Endothelial cell of umbilical vein (primary cell): ENCODE results near the gene ALDOA.

Experiments used
- EZH2 ChIP-seq: IDR thresholded peaks from 2 replicates; pipeline ENCODE4 v1.6.1; 2012; ENCODE audit warnings: borderline replicate concordance, low read depth, mild to moderate bottlenecking, moderate library complexity, low read length, inconsistent platforms; ENCODE audit not compliant: severe bottlenecking
- POLR2A ChIP-seq: IDR thresholded peaks from 2 replicates; pipeline ENCODE4 v1.6.1; 2012; ENCODE audit warnings: low read depth, mild to moderate bottlenecking, control low read depth, low read length
- POLR2AphosphoS5 ChIP-seq: IDR thresholded peaks from 2 replicates; pipeline ENCODE4 v1.6.1; 2012; ENCODE audit warnings: low read depth, mild to moderate bottlenecking, control low read depth, low read length, moderate library complexity; ENCODE audit not compliant: insufficient read depth
- TF ChIP-seq, protein P1 (sequence below), 2 donors: IDR thresholded peaks; 1 replicate in 1 of 2; 2 replicates in 1 of 2; pipeline ENCODE4 v1.5.1; 2011; ENCODE audit warnings: low read length in 2 of 2, mild to moderate bottlenecking in 2 of 2, moderate library complexity in 2 of 2, control low read depth in 1 of 2, inconsistent platforms in 1 of 2, low read depth in 1 of 2; ENCODE audit not compliant: insufficient read depth in 1 of 2; ENCODE audit errors: extremely low read depth in 1 of 2

DNA sequence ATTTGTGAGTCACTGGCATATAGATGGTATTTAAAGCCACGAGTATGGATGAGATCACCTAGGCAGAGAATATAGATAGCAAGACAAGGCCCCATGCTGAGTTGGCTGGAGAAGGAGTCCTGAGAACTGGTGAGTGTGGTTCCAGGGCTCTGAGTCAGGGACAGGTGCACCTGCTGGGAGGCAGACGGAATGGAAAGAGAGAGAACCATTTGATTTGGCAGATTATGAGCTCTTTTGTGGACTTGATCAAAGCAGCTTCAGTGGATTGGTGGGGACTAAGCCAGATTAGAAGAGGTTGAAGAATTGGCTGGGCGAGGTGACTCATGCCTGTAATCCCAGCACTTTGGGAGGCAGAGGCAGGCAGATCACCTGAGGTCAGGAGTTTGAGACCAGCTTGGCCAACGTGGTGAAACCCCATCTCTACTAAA, 46.8 kb upstream of the ALDOA start:
- TF ChIP-seq, protein P1, sequence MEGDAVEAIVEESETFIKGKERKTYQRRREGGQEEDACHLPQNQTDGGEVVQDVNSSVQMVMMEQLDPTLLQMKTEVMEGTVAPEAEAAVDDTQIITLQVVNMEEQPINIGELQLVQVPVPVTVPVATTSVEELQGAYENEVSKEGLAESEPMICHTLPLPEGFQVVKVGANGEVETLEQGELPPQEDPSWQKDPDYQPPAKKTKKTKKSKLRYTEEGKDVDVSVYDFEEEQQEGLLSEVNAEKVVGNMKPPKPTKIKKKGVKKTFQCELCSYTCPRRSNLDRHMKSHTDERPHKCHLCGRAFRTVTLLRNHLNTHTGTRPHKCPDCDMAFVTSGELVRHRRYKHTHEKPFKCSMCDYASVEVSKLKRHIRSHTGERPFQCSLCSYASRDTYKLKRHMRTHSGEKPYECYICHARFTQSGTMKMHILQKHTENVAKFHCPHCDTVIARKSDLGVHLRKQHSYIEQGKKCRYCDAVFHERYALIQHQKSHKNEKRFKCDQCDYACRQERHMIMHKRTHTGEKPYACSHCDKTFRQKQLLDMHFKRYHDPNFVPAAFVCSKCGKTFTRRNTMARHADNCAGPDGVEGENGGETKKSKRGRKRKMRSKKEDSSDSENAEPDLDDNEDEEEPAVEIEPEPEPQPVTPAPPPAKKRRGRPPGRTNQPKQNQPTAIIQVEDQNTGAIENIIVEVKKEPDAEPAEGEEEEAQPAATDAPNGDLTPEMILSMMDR (IDR thresholded peaks at IDR 0.05; ENCODE audit: extremely low read depth in 1 of 2, insufficient read depth in 1 of 2, low read depth in 1 of 2, low read length in 2 of 2) = no peak
- TF ChIP-seq POLR2A = no peak
- TF ChIP-seq POLR2AphosphoS5 = no peak
- no peak for TF ChIP-seq EZH2
